Fibroblast of lung (primary cell): ENCODE data around the gene NAA25.

Experiments used
- EZH2 ChIP-seq: IDR thresholded peaks from 2 replicates; pipeline ENCODE4 v1.5.1; 2012; ENCODE audit warnings: low read length, control low read depth, mild to moderate bottlenecking; ENCODE audit errors: missing control alignments
- TF ChIP-seq, protein P1 (sequence below), 2 donors: IDR thresholded peaks in 1 of 2; conservative IDR thresholded peaks in 1 of 2; 1 replicate in 1 of 2; 2 replicates in 1 of 2; pipeline ENCODE4 v1.5.1; 2011 to 2012; ENCODE audit warnings: low read length in 2 of 2, control low read depth in 1 of 2, inconsistent platforms in 1 of 2, low read depth in 1 of 2, mild to moderate bottlenecking in 1 of 2

DNA sequence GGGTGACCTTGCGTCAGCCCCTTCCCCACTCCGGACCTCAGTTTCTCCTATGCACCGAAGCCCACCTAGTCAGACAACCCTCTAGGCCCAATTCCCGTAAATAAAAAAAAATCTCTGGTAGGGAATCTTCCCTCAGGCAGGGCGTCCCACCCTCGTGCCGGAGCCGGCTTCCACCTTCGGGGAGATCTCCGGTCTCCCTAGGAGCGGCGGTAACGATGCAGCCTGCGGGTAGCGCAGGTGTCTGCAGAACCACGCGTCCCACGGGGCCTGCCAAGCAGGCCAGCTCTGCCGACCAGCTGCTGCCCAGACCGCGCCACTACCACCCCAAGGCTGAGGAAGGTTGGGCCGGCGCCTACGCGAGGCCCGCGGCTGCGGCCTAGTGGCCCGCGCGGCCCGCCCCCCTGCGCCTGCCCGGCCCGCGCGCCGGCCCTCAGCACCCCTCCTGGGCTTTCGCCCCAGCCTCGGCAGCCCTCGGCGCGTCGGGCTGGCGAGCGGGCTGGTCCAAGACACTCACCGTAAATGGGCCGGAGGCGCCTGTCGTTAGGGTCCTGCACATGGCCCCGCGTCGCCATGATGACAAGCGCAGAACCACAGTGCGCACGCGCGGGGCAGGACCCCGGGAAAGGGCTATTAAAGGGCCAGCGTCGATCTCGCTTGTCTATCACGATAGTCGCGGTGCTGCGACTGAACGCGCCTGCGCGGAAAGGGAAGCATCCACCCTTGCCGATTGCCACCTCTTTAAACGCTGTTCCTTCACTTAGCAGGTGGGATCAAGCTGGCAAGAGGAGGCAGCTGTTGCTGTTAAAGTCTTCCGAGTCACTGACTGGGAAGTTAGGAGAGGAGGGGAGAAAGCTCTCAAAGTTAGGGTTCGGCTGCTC lies at the start of gene NAA25:
- TF ChIP-seq, protein P1, sequence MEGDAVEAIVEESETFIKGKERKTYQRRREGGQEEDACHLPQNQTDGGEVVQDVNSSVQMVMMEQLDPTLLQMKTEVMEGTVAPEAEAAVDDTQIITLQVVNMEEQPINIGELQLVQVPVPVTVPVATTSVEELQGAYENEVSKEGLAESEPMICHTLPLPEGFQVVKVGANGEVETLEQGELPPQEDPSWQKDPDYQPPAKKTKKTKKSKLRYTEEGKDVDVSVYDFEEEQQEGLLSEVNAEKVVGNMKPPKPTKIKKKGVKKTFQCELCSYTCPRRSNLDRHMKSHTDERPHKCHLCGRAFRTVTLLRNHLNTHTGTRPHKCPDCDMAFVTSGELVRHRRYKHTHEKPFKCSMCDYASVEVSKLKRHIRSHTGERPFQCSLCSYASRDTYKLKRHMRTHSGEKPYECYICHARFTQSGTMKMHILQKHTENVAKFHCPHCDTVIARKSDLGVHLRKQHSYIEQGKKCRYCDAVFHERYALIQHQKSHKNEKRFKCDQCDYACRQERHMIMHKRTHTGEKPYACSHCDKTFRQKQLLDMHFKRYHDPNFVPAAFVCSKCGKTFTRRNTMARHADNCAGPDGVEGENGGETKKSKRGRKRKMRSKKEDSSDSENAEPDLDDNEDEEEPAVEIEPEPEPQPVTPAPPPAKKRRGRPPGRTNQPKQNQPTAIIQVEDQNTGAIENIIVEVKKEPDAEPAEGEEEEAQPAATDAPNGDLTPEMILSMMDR (conservative IDR thresholded peaks at IDR 0.05 in 1 of 2, IDR thresholded peaks at IDR 0.05 in 1 of 2; ENCODE audit: low read depth in 1 of 2, low read length in 2 of 2), result no peak
- no peak for TF ChIP-seq EZH2
